ENCODE measurements around the gene CHD5. TPM values are rescaled to one million over a fixed set of nuclear protein-coding genes. Genes with fewer than 3 reads are reported as not detected.

CHD5 gene
- total and polyA plus RNA-seq, 2 experiments from 2014 or later = 0.11 to 0.24 TPM

DNA sequence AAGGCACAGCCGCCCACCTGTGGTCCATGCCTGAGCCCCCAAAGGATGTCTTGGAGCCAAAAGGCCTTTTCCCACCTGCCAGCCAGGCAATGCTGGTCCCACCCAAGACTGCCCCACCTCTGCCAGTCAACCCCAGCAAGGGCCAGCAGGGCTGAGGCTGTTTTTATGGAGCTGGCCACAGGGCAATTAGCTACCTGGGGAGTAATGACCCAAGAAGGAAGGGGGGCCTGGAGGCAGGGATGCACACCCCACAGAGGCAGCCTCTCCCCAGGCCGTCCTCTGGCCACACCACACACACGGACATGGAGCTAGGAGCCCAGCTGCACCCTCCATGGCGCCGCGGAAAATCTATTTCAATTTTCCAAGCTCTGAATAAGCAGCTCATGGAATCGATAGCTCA lies 27.2 kb downstream of the CHD5 start:
- H3K4me1 ChIP-seq (ENCODE audit: low read depth) = no peaks in the 10 kb centered on the region
- H3K27ac ChIP-seq = no peak overlapping the region
- peaks cover 21% of the 10 kb centered on the region for H3K27me3 ChIP-seq
- TF ChIP-seq, protein P1, sequence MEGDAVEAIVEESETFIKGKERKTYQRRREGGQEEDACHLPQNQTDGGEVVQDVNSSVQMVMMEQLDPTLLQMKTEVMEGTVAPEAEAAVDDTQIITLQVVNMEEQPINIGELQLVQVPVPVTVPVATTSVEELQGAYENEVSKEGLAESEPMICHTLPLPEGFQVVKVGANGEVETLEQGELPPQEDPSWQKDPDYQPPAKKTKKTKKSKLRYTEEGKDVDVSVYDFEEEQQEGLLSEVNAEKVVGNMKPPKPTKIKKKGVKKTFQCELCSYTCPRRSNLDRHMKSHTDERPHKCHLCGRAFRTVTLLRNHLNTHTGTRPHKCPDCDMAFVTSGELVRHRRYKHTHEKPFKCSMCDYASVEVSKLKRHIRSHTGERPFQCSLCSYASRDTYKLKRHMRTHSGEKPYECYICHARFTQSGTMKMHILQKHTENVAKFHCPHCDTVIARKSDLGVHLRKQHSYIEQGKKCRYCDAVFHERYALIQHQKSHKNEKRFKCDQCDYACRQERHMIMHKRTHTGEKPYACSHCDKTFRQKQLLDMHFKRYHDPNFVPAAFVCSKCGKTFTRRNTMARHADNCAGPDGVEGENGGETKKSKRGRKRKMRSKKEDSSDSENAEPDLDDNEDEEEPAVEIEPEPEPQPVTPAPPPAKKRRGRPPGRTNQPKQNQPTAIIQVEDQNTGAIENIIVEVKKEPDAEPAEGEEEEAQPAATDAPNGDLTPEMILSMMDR (IDR thresholded peaks at IDR 0.05; ENCODE audit: low read depth, low read length) = no peak
- no peaks in the 10 kb centered on the region for H3K9me3 ChIP-seq (ENCODE audit: low read depth)
- H3K4me3 ChIP-seq = no peak overlapping the region
- no peaks in the 10 kb centered on the region for H3K36me3 ChIP-seq
- no peak for DNase-seq (ENCODE audit: low read depth in 1 of 2, low spot score in 1 of 2)

DNA sequence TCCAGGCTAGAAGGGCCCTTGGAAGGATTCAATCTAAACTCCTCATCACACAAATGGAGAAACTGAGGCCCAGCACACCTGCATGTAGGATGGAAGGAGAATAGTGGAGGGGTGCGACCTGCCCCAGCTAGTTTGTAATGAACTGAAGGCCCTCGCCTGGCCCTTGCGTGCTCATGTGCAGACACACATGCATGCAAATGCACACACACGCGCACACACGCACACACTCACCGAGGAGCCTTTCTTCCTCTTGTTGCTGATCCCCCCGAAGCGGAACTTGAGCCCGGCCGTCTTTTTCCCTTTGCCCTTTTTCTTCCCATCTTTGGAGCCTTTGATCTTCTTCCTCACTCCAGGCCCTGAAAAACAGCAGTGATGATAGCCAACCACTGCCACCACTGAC lies 27.9 kb downstream of the CHD5 start:
- H3K4me1 ChIP-seq (ENCODE audit: low read depth) = no peaks in the 10 kb centered on the region
- no peak overlapping the region for H3K4me3 ChIP-seq
- no peaks in the 10 kb centered on the region for H3K9me3 ChIP-seq (ENCODE audit: low read depth)
- TF ChIP-seq, protein P1 (IDR thresholded peaks at IDR 0.05; ENCODE audit: low read depth, low read length) = no peak
- no peak for DNase-seq (ENCODE audit: low read depth in 1 of 2, low spot score in 1 of 2)
- peaks cover 28% of the 10 kb centered on the region for H3K27me3 ChIP-seq
- H3K36me3 ChIP-seq = no peaks in the 10 kb centered on the region
- H3K27ac ChIP-seq = no peak overlapping the region

DNA sequence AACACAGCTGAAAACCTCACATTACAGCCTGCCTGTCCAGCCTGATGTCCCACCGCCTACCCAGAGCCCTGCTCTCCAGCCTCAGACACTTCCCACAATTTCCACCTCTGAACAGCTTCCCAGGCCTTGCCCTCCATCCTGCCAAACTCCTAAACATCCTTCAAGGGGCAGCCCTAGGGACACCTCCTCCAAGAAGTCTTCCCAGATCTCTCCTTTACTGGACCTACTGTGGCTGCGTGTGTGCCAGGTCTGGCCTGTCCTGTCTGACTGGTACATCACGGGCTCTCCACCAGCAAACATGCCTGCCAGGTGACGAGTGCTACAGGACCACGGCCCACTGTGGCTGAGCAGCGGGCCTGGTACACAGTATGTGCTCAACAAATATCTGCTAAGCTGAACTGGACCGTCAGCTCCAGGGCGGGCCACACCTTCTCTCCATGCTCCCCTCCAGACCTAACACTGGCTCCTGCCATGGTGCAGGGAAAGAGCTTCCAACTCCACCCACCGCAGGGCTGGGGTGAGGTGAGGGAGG lies 28.8 kb downstream of the CHD5 start:
- DNase-seq (ENCODE audit: low read depth in 1 of 2, low spot score in 1 of 2) = no peak
- TF ChIP-seq, protein P1 (IDR thresholded peaks at IDR 0.05; ENCODE audit: low read depth, low read length) = no peak
- Histone ChIP-seq H3K4me3 (no peak overlapping the region), H3K36me3 (no peaks in the 10 kb centered on the region), H3K4me1 (ENCODE audit: low read depth) (no peaks in the 10 kb centered on the region), H3K27ac (no peak overlapping the region), H3K9me3 (ENCODE audit: low read depth) (no peaks in the 10 kb centered on the region), H3K27me3 (peaks cover 35% of the 10 kb centered on the region)

DNA sequence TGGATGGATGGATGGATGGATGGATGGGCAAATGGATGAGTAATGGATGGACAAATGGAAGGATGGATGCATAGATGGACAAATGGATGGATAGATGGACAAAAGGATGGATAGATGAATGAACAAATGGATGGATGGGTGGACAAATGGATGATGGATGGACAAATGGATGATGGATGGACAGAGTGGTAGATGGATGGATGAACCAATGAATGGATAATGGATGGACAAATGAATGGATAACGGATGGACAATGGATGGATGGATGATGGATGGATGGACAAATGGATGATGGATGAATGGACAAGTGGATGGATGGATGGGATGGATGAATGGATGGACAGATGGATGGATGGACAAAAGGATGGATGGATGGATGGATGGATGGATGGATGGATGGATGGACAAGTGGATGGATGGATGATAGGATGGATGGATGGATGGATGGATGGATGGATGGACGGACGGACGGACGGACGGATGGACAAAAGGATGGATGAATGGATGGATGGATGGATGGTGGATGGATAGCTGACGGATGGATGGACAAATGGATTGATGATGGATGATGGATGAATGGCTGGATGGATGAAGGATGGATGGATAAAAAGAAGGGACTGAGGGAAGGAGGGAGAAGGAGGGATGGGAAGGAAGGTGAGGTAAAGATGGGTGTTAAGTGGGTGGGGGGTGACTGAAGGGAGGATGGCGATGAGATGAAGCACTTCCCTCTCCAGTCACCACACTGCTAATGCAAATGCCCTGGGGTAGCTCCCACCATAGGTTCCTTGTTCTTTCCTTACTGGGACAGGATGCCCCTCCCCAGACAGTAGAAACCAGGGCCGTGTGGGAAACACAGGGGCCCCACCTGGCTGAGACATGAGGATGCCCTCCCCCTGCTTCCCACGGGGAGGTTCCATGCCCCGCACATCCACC lies 29.8 kb downstream of the CHD5 start:
- peaks cover 44% of the 10 kb centered on the region for H3K27me3 ChIP-seq

DNA sequence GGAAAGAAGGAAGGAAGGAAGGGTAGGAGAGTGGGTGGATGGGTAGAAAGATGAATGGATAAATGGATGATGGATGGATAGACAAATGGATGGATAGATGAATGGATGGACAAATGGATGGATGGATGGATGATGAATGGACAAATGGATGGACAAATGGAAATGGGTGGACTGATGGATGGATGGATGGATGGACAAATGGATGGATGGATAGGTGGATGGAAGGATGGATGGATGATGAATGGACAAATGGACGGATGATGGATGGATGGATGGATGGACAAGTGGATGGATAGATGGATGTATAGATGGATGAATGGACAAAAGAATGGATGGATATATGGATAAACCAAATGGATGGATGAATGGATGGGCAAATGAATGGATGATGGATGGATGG lies 30.5 kb downstream of the CHD5 start:
- no peak for DNase-seq (ENCODE audit: low read depth in 1 of 2, low spot score in 1 of 2)
- Histone ChIP-seq H3K9me3 (ENCODE audit: low read depth) (no peaks in the 10 kb centered on the region), H3K36me3 (no peaks in the 10 kb centered on the region), H3K27me3 (peaks cover 44% of the 10 kb centered on the region), H3K4me1 (ENCODE audit: low read depth) (no peaks in the 10 kb centered on the region), H3K27ac (no peak overlapping the region), H3K4me3 (no peak overlapping the region)
- TF ChIP-seq, protein P1 (IDR thresholded peaks at IDR 0.05; ENCODE audit: low read depth, low read length) = no peak

More for the DNA sequence above, 29.8 kb downstream of the CHD5 start:
- Histone ChIP-seq H3K4me1 (ENCODE audit: low read depth) (no peaks in the 10 kb centered on the region), H3K27ac (no peak overlapping the region), H3K36me3 (no peaks in the 10 kb centered on the region), H3K9me3 (ENCODE audit: low read depth) (no peaks in the 10 kb centered on the region), H3K4me3 (no peak overlapping the region)
- TF ChIP-seq, protein P1 (IDR thresholded peaks at IDR 0.05; ENCODE audit: low read depth, low read length) = no peak
- no peak for DNase-seq (ENCODE audit: low read depth in 1 of 2, low spot score in 1 of 2)

Measured in cardiac muscle cell (in vitro differentiated cells and primary cell).